ENCODE data around the gene RPS15.

RPS15 gene

DNA sequence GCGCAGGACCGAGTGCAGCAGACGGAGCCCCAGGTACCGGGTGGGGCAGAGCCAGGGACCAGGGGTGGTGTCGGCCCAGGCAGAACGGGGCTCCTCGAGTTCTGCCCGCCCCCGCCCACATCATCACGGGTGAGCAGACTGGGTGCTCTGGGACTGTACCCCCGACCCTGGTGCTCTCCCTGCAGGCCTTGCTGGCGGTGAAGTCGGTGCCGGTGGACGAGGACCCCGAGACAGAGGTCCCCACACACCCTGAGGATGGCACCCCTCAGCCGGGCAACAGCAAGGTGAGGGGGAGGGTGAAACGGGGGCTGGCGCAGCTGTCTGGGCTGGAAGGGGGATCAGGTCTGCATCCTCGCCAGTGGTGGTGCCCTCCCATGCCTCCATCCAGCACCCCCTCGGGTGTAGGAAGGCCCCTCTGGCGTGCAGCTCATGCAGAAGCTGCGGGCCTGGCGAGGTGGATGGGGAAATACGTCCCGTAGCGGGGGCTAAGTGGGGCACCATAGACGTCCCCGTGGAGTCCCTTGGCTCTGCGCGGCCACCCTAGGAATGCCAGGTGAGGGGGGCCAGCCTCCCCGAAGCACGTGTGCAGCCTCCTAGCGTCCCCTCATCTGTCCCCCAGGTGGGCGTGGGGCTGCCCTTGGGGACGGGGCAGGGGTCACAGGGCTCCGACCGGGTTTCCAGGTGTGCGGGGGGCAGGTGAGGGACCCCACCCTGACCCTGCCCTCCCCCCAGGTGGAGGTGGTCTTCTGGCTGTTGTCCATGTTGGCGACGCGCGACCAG is 18.1 kb downstream of the RPS15 start:
- FAIRE-seq (no peak), DNase-seq (ENCODE audit: insufficient read length, low spot score) (no peak)
- TF ChIP-seq POLR2AphosphoS5 (IDR thresholded peaks at IDR 0.05; ENCODE audit: low read depth, low read length) (no peak), POU2F2 (IDR thresholded peaks at IDR 0.05; ENCODE audit: low read depth, low read length) (no peak)

DNA sequence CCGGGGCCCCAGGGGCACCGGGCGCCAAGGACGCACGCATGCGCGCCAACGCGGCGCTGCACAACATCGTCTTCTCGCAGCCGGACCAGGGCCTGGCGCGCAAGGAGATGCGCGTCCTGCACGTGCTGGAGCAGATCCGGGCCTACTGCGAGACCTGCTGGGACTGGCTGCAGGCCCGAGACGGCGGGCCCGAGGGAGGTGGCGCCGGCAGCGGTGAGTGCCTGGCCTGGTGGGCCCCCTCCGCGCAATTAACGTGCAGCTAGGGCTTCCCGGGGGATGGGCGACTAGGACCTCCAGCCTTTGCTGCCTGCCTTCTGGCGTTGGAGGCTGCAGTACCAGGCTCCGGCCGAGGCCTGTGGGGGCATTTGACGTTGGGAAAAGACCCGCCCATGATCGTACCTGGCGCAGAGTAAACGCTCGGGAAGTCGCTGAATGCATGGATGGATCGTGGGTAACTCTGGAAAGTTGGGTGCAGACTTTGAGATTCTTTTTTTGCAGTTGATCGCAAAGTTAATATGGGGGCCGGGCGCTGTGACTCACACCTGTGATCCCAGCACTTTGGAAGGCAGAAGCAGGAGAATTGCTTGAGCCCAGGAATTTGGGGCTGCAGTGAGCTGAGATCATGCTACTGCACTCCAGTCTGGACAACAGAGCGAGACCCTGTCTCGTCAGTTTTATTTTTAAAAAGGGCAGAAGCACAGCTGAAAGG is 19.0 kb downstream of the RPS15 start:
- FAIRE-seq (no peak), DNase-seq (ENCODE audit: insufficient read length, low spot score) (no peak)
- no peak for TF ChIP-seq PAX5 (IDR thresholded peaks at IDR 0.05; ENCODE audit: insufficient read depth, low read length, severe bottlenecking)
- no peak for TF ChIP-seq SPI1 (IDR thresholded peaks at IDR 0.05; ENCODE audit: low read depth, low read length)

DNA sequence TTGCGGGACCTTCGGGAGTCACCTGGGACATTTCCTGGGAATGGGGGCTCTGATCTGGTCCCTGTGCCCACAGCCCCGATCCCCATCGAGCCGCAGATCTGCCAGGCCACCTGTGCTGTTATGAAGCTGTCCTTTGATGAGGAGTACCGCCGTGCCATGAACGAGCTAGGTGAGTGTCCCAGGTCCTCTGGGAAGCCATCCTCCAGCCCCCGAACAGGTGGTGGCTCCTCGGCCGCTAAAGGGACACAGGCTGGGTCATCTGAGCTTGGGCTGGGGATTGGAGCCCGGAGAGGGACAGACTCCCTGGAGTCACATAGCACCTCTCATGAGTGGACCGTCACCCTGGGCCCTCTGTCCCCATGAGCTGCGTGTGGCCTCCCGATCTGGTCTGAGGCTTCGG is 19.7 kb downstream of the RPS15 start:
- TF ChIP-seq TAF1 (IDR thresholded peaks at IDR 0.05; ENCODE audit: low read depth, low read length), result no peak
- no peak for DNase-seq (ENCODE audit: insufficient read length, low spot score)
- FAIRE-seq, result no peak

GRCh38 chr19:1459479-1459878 is 21.3 kb downstream of the RPS15 start:
- DNase-seq (ENCODE audit: insufficient read length, low spot score), result no peak
- FAIRE-seq, result no peak
- TF ChIP-seq PAX5 (IDR thresholded peaks at IDR 0.05; ENCODE audit: insufficient read depth, low read length, severe bottlenecking) (no peak), TAF1 (IDR thresholded peaks at IDR 0.05; ENCODE audit: low read depth, low read length) (no peak), POLR2AphosphoS5 (IDR thresholded peaks at IDR 0.05; ENCODE audit: low read depth, low read length) (no peak), POLR2A (IDR thresholded peaks at IDR 0.05; ENCODE audit: low read depth, low read length) (no peak), SPI1 (IDR thresholded peaks at IDR 0.05; ENCODE audit: low read depth, low read length) (no peak), POU2F2 (IDR thresholded peaks at IDR 0.05; ENCODE audit: low read depth, low read length) (no peak)

DNA sequence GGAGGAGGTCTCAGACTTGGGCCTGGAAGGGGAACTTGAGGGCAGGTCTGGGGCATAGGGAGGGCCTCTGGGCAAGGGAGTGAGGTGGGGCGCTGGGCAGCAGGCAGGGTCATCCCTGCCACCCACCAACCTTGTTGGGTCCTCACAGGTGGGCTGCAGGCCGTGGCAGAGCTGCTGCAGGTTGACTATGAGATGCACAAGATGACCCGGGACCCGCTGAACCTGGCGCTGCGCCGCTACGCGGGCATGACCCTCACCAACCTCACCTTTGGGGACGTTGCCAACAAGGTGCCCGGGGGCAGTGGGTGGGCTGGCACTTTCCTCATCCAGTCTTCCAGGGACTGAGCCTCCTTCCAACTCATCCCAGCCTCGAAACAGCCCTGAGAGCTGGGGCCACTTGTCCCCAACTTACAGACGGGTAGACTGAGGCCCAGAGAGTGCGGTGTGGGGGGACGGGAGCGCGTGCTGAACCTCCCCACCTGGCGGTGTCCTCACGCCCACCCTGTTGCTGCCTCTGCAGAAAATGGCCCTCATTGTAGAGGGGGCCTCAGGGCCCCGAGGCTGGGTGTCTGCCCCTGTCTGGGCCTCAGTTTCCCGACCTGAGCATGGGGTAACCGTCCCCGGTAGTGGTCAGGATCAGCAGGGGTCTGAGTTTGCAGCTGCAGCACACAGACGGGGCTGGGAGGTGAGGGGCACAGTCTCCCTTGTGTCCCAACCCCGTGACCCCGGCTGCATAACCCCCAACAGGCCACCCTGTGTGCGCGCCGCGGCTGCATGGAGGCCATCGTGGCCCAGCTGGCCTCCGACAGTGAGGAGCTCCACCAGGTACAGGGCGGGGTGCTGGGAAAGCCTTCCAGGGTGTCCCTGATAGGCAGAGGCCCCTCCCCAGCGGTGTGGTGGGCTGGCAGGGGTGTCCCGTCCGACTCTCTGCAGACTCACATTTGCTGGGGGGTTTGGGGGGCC is 22.1 kb downstream of the RPS15 start:
- DNase-seq (ENCODE audit: insufficient read length, low spot score), result no peak
- TF ChIP-seq POLR2AphosphoS5 (IDR thresholded peaks at IDR 0.05; ENCODE audit: low read depth, low read length) (no peak), TAF1 (IDR thresholded peaks at IDR 0.05; ENCODE audit: low read depth, low read length) (no peak), SPI1 (IDR thresholded peaks at IDR 0.05; ENCODE audit: low read depth, low read length) (no peak), POU2F2 (IDR thresholded peaks at IDR 0.05; ENCODE audit: low read depth, low read length) (no peak), POLR2A (IDR thresholded peaks at IDR 0.05; ENCODE audit: low read depth, low read length) (no peak), PAX5 (IDR thresholded peaks at IDR 0.05; ENCODE audit: insufficient read depth, low read length, severe bottlenecking) (no peak)
- FAIRE-seq, result no peak

GRCh38 chr19:1461862-1462261 is 23.7 kb downstream of the RPS15 start:
- TF ChIP-seq POLR2AphosphoS5 (IDR thresholded peaks at IDR 0.05; ENCODE audit: low read depth, low read length), result no peak
- no peak for TF ChIP-seq POU2F2 (IDR thresholded peaks at IDR 0.05; ENCODE audit: low read depth, low read length)
- TF ChIP-seq POLR2A (IDR thresholded peaks at IDR 0.05; ENCODE audit: low read depth, low read length), result no peak
- TF ChIP-seq TAF1 (IDR thresholded peaks at IDR 0.05; ENCODE audit: low read depth, low read length), result no peak
- no peak for TF ChIP-seq PAX5 (IDR thresholded peaks at IDR 0.05; ENCODE audit: insufficient read depth, low read length, severe bottlenecking)
- no peak for TF ChIP-seq SPI1 (IDR thresholded peaks at IDR 0.05; ENCODE audit: low read depth, low read length)
- FAIRE-seq, result no peak
- no peak for DNase-seq (ENCODE audit: insufficient read length, low spot score)

GRCh38 chr19:1465191-1466016 is 27.2 kb downstream of the RPS15 start:
- FAIRE-seq, result peak; percentile 87
- TF ChIP-seq TAF1 (IDR thresholded peaks at IDR 0.05; ENCODE audit: low read depth, low read length) (no peak), POU2F2 (IDR thresholded peaks at IDR 0.05; ENCODE audit: low read depth, low read length) (no peak), PAX5 (IDR thresholded peaks at IDR 0.05; ENCODE audit: insufficient read depth, low read length, severe bottlenecking) (no peak), POLR2A (IDR thresholded peaks at IDR 0.05; ENCODE audit: low read depth, low read length) (no peak), SPI1 (IDR thresholded peaks at IDR 0.05; ENCODE audit: low read depth, low read length) (no peak), POLR2AphosphoS5 (IDR thresholded peaks at IDR 0.05; ENCODE audit: low read depth, low read length) (no peak)
- DNase-seq (ENCODE audit: insufficient read length, low spot score), result no peak

GRCh38 chr19:1466018-1466460 is 27.8 kb downstream of the RPS15 start:
- FAIRE-seq (no peak), DNase-seq (ENCODE audit: insufficient read length, low spot score) (no peak)
- no peak for TF ChIP-seq PAX5 (IDR thresholded peaks at IDR 0.05; ENCODE audit: insufficient read depth, low read length, severe bottlenecking)
- no peak for TF ChIP-seq POU2F2 (IDR thresholded peaks at IDR 0.05; ENCODE audit: low read depth, low read length)
- no peak for TF ChIP-seq POLR2AphosphoS5 (IDR thresholded peaks at IDR 0.05; ENCODE audit: low read depth, low read length)
- TF ChIP-seq SPI1 (IDR thresholded peaks at IDR 0.05; ENCODE audit: low read depth, low read length), result no peak
- no peak for TF ChIP-seq TAF1 (IDR thresholded peaks at IDR 0.05; ENCODE audit: low read depth, low read length)
- no peak for TF ChIP-seq POLR2A (IDR thresholded peaks at IDR 0.05; ENCODE audit: low read depth, low read length)

Measured in GM12891 (cell line).